ENCODE results near the gene ARID3C.
"Not testable (repeated sequence)": the region's sequence is repeated elsewhere in the genome, so short reads cannot be mapped to it uniquely, and the experiment has no call there.

The ARID3C gene

GRCh38 chr9:34651876-34652601 lies 23.2 kb upstream of the ARID3C start, which contains the start of gene IL11RA:
IL11RA (plus strand) TSS chr9:34652185; CDS start chr9:34655218, 3,033 bp downstream.
- DNase-seq, result peak; percentile 60

DNA sequence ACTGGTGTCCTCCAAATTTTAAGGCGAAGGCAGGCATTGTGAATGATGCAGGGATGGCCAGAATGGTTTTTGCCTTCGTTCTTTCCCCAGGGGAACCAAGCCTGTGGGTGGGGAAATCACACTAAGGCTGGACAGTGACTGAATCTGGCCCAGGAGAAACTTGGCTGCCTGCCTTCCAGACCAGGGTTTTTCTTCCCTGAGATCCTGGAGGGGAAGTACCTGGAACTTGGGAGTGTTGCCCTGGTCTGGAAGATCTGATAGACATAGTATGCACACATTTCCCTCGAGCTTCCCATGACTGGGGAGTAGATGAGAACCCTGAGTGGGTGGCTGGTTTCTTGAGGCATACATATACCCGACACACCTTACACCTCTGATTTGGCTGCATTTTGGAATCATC lies 22.5 kb upstream of the ARID3C start:
- no peak for DNase-seq

- DNase-seq, result no peak
Measured at GRCh38 chr9:34650816-34651215, 21.9 kb upstream of the ARID3C start.

DNA sequence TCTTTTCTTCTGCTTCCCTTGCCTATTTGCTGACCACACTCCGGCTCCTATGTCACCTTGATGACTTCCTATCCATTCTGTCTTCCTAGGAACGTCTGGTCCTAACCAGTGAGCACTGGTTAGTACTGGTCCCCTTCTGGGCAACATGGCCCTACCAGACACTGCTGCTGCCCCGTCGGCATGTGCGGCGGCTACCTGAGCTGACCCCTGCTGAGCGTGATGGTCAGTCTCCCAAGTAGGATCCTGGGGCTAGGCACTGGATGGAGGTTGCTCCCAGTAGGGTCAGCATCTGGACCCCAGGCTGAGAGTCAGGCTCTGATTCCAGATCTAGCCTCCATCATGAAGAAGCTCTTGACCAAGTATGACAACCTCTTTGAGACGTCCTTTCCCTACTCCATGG lies 19.8 kb upstream of the ARID3C start:
- DNase-seq, result no peak

DNA sequence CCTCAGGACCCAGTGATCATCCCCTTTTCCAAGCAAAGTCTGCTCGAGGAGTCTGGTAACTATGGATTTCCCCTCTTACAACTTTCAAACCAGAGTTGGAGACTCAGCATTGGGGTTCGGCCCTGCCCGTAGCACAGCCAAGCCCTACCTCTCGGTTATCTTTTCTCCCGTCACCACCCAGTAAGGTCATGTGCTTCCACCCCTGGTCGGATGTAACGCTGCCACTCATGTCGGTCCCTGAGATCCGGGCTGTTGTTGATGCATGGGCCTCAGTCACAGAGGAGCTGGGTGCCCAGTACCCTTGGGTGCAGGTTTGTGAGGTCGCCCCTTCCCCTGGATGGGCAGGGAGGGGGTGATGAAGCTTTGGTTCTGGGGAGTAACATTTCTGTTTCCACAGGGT lies 18.8 kb upstream of the ARID3C start:
- no peak for DNase-seq

- no peak for DNase-seq
Measured at GRCh38 chr9:34647084-34647403, 18.2 kb upstream of the ARID3C start.

DNA sequence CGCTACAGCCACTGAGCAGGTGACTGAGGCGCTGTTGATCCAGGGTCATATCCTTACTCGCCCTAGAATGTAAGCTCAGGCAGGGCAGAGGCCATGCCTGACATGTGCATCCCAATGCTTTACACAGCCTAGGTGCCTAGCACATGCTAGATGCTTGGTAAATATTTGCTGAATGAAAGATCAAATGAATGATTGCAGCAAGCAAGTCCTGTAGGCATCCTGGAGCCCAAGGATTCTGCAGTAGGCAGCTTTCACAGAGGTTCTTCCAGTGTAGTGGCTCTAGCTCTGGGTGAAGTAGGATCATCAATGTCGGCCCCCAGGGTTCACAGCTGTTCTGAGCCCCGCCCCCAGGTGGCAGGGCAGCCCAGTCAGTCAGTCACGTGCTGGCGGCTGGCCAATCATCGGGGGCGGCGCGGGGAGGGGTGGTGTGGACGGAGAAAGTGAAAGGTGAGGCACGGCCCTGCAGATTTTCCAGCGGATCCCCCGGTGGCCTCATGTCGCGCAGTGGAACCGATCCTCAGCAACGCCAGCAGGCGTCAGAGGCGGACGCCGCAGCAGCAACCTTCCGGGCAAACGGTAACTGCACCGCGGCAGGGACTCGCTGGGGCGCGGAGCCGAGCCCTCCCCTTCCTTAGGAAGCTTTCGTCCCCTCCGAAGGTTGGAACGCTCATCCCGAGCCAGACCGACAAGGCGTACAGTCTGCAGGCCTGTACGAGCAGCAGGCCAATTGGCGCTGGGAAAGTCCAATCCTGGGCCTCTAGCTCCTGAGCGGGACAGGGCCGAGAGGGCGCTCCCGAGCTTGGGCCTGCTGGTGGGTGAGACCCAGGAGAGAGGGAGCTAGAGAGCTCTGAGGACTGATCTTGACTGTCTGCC lies 17.6 kb upstream of the ARID3C start, which contains the start of gene GALT:
TSS of gene GALT (plus strand) at position 465 of the 873 bp plus-strand sequence. CDS start at position 495, 30 bp downstream.
- peak; percentile 80 for DNase-seq

- no peak for DNase-seq
Measured at GRCh38 chr9:34644766-34645314, 16.0 kb upstream of the ARID3C start.

DNA sequence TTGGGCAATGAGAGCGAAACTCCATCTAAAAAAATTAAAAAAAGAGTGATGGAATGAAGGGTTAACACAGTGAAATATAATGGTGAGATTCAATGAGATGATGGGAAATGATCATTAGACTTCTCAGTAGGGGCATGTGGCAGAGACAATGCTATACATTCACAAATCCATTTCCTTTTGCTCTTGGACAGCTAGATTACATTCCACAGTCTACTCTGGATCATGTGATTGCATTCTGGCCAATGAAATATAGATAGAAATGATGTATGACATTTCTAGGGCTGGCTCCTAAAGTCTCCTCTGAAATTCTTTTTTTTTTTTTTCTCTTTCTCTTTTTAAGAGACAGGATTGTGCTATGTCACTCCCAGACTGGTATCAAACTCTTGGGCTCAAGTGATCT lies 13.8 kb upstream of the ARID3C start:
- DNase-seq, result no peak

GRCh38 chr9:34639322-34639721 lies 10.5 kb upstream of the ARID3C start:
- not testable (repeated sequence) for DNase-seq

DNA sequence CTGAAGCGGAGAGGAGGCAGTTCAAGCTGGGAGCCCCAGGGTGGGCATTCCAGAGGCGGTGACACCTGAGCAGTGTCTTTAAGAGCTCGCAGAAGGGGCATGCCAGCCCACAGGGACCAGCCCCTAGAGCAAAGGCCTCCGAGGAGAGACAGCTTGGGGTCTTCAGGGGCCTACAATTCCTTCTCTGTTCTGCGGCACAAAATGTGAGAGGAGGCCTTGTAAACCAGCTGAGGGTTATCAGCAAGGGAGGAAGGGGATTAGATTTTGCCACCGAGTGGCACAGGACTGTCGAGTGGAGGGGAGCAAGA lies 9.2 kb upstream of the ARID3C start:
- DNase-seq, result no peak

GRCh38 chr9:34637356-34638137 lies 8.7 kb upstream of the ARID3C start, which contains the start of gene SIGMAR1:
SIGMAR1 (minus strand) TSS chr9:34637787; CDS start chr9:34637697, 90 bp downstream.
- peak; percentile 84 for DNase-seq

DNA sequence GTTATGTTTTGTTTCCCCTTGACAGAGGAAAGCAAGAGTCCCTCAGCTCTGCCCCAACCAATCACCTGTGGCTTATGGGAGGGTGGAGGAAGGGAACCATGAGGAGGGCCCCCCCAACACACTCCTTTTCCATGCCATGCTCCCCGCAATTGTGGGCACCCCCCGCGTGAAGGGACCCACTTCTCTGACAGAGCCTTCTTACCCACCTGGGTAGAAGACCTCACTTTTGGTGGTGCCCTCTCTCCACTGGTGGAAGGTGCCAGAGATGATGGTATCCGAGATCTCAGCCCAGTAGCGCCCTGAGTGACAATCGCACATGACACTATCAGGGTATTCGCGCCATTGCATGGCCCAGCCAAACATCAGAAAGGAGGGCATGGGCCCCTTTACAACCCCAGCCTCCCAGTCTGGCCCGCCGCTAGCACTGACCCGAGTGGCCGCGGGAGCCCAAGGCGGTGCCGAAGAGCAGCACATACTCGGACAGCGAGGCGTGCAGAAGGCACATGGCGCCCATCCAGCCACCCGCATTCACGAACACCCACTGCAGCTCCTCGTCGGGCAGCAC lies 8.0 kb upstream of the ARID3C start:
- DNase-seq, result no peak

DNA sequence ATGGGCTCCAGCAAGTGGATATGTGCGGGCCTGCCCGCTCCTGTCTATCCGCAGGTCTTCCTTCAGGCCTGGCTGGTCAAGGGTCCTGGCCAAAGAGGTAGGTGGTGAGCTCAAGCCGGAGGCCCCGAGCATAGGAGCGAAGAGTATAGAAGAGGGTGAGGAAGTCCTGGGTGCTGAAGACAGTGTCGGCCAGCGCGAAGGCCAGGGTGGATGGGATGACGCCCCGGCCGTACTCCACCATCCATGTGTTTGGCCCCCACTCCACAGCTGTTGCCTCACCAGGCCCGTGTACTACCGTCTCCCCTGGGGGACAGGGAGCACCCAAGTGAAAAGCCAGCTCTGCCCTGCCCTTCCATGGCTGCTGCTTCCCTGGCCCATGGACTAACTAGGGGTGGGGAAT lies 6.7 kb upstream of the ARID3C start:
- DNase-seq, result no peak

- no peak for DNase-seq
Measured at GRCh38 chr9:34634551-34635248, 5.8 kb upstream of the ARID3C start.

DNA sequence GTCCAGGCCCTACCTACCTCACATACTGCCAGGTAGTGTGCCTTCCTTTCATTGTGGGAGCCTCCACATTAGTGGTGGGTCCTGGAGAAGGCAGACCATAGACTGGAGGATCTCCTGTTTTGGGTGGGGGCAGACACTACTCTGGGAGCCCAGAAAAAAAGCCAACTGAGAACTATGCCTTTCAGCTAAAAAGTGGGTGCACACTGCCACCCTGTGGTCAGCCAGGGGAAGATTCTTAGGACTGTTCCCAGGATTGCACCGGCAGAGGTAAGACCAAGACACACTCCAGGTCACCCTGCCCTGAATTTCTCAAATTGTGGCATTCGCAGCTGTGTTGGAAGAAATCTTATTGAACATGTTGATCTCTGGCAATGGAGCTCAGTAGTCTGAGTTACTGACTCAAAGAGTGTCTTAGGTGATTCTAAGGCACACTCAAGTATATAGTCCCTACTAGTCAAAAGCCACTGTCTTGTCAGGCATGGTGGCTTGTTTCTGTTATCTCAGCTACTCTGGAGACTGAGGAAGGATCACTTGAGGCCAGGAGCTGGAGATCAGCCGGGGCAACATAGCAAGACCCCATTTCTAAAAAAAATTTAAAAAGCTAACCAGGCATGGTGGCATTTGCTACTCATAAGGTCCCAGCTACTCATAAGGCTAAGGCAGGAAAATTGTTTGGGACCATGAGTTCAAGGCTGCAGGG lies 5.1 kb upstream of the ARID3C start:
- DNase-seq, result peak; percentile 80

GRCh38 chr9:34633166-34633565 lies 4.3 kb upstream of the ARID3C start:
- no peak for DNase-seq

GRCh38 chr9:34630402-34631154 lies 1.7 kb upstream of the ARID3C start:
- no peak for DNase-seq

- no peak for DNase-seq
Measured at GRCh38 chr9:34629491-34629808, 584 bp upstream of the ARID3C start.

GRCh38 chr9:34627716-34628655 lies 880 bp downstream of the ARID3C start:
- DNase-seq, result no peak

Measured in kidney glomerular epithelial cell (primary cell).